GM13977 (cell line): Measurements from ENCODE around the gene PAM16.
"Not testable (repeated sequence)": the region's sequence is repeated elsewhere in the genome, so short reads cannot be mapped to it uniquely, and the experiment has no call there.

ENCODE experiments used
- DNase-seq: peaks from one replicate; pipeline ENCODE4 v3.0.0; 2012; ENCODE audit warnings: low spot score
- in situ Hi-C: fragments of 300-500 bp; cut with MboI; formaldehyde crosslinking; loops from one replicate; pipeline ENCODE4 v1.12.0; 2022; ENCODE audit warnings: low sequenced_read_pairs, low pct_unique_long_range_greater_than_20kb, mixed read lengths, inconsistent platforms; ENCODE audit not compliant: unreplicated experiment
- TF ChIP-seq, protein P1 (sequence below): IDR thresholded peaks from 2 replicates; pipeline ENCODE4 v1.5.1; 2012; ENCODE audit warnings: mild to moderate bottlenecking, control low read depth; ENCODE audit not compliant: insufficient read depth; ENCODE audit errors: extremely low read depth, missing control alignments

The PAM16 gene

DNA sequence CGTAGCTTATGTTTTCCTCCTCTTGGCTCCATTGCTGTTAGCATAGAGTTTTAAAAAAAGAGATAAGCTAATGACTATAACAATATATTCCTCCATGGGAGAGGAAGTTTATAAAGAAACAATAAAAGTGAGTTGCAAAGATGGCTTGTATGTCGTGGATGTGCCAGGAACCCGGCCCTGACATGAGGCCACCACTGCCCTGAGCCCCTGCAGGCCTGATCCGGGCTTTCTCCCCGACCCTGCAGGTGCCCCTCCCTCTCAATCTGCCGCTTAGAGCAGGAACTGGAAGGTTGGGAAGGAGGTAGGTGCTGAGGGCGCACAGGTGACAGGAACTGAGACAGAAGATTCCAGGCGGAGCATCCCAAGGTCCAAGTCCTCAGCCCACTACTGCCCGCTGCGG is 11.7 kb downstream of the PAM16 start:
- TF ChIP-seq, protein P1, sequence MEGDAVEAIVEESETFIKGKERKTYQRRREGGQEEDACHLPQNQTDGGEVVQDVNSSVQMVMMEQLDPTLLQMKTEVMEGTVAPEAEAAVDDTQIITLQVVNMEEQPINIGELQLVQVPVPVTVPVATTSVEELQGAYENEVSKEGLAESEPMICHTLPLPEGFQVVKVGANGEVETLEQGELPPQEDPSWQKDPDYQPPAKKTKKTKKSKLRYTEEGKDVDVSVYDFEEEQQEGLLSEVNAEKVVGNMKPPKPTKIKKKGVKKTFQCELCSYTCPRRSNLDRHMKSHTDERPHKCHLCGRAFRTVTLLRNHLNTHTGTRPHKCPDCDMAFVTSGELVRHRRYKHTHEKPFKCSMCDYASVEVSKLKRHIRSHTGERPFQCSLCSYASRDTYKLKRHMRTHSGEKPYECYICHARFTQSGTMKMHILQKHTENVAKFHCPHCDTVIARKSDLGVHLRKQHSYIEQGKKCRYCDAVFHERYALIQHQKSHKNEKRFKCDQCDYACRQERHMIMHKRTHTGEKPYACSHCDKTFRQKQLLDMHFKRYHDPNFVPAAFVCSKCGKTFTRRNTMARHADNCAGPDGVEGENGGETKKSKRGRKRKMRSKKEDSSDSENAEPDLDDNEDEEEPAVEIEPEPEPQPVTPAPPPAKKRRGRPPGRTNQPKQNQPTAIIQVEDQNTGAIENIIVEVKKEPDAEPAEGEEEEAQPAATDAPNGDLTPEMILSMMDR, result no peak
- no peak for DNase-seq
- in situ Hi-C loops, result no loop called here

DNA sequence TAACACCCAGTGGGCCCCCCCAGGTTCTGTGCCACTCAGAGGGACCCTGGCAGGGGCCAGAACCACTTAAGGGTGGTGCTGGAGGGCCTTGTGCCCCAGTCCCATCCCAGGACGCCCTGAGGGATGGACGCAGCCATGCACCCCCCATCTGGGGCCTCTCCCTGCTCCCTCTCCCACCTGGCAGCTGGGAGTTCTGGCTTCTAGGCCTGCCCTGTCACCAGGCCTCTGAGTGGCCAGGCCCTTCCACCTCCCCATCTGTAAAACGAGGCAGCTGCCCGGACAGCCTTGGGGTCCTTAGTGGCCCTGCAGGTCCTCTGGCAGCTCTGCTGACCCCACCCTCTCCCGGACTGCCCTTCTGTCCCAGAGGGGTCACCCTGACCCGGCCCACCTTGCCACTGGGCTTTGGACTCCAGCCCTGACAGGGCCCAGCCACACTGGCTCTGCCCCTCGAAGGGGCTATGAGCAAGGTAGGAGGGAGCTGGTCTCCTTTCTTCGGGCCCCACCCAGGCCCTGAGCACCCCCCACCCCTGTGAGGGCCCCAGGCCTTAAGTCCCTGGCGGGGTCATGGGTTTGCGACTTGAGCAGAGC is 12.3 kb downstream of the PAM16 start:
- TF ChIP-seq, protein P1, result no peak
- in situ Hi-C loops, result no loop called here
- DNase-seq, result no peak

DNA sequence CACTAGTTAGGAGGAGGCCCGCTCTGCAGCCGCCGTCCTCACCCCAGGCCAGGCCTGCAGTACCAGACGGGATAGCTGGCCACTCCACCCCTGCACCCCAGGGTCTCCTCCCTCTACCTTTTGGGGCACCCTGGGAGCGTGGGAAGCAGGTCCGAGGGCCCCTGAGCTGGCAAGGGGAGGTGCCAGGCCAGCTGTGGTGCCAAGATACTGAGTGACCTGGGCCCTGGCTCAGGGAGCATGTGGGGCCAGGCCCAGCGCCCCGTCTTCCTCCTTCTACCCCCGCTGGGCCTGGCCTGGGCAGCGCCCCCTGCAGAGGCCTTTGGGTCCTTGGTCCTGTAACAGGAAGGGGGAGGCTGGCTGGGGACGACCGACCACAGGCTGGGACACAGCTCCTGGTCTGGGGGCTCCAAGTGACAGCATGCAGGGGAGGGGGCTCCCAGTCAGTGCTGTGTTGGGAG is 13.0 kb downstream of the PAM16 start:
- TF ChIP-seq, protein P1, result no peak
- in situ Hi-C loops, result no loop called here
- no peak for DNase-seq

DNA sequence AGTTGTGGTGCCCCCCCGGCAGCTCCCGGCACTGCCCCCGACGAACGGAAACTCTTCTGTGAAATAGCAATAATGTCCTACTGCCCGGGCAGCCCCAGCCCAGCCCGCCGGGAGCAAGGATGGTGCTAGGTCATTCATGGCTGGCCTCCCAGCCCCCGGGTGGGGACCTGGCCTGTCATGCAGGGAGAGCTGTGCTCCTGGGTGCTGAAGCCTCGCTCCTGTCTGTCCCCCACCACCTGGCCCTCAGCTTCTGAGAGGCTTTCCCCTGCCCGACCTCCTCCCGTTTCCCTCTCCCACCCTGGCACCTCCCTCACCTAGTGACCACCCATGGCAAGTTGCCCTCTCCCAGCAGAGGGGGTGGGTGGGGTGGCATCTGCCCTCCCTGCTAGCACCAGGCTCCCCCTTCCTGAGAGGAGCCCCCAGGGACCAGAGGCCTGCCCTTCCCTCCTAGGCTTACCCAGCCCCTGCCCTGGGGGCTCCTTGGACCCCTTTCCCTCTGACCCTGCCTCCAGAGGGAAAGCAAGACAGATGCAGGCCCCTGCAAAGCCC is 13.5 kb downstream of the PAM16 start:
- in situ Hi-C loops, result no loop called here
- TF ChIP-seq, protein P1, result no peak
- no peak for DNase-seq

DNA sequence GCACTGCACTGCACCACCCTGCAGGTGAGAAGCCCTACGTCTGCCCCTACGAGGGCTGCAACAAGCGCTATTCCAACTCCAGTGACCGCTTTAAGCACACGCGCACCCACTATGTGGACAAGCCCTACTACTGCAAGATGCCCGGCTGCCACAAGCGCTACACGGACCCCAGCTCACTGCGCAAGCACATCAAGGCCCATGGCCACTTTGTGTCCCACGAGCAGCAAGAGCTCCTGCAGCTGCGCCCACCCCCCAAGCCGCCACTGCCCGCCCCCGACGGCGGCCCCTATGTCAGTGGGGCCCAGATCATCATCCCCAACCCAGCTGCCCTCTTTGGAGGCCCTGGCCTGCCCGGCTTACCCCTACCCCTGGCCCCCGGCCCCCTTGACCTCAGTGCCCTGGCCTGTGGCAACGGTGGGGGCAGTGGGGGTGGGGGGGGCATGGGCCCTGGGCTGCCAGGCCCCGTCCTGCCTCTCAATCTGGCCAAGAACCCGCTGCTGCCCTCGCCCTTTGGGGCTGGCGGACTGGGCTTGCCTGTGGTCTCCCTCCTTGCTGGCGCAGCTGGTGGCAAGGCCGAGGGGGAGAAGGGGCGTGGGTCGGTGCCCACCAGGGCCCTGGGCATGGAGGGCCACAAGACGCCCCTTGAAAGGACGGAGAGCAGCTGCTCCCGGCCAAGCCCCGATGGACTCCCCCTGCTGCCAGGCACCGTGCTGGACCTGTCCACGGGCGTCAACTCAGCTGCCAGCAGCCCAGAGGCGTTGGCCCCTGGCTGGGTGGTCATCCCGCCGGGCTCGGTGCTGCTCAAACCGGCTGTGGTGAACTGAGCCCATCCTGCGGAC is 14.2 kb downstream of the PAM16 start:
- in situ Hi-C loops, result no loop called here
- no peak for DNase-seq
- TF ChIP-seq, protein P1, result no peak

DNA sequence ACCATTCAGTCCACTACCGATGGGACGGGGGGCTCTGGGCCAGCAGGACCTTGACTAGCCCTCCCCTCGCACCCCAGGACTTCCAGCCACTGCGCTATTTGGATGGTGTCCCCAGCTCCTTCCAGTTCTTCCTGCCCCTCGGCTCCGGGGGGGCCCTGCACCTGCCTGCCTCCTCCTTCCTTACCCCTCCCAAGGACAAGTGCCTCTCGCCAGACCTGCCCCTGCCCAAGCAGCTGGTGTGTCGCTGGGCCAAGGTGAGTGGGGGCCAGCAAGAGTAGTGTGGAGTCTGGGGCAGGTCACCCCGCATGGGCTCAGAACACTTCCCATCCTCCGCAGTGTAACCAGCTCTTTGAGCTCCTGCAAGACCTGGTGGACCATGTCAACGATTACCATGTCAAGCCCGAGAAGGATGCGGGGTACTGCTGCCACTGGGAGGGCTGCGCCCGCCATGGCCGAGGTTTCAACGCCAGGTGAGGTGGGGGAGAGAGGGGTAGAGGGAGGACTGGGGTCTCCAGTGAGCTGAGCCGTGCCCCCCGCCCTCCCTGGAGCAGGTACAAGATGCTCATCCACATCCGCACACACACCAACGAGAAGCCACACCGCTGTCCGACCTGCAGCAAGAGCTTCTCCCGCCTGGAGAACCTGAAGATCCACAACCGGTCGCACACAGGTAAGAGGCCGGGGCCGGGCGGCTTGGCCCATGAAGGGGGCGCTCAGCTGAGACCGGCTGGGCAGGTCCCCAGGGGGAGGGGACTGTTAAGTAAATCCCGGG is 16.2 kb downstream of the PAM16 start:
- TF ChIP-seq, protein P1, result no peak
- in situ Hi-C loops, result loop anchor here (5.0 kb wide), 1 partner anchor 48 kb away; no protein-coding TSS in a partner anchor
- no peak for DNase-seq

DNA sequence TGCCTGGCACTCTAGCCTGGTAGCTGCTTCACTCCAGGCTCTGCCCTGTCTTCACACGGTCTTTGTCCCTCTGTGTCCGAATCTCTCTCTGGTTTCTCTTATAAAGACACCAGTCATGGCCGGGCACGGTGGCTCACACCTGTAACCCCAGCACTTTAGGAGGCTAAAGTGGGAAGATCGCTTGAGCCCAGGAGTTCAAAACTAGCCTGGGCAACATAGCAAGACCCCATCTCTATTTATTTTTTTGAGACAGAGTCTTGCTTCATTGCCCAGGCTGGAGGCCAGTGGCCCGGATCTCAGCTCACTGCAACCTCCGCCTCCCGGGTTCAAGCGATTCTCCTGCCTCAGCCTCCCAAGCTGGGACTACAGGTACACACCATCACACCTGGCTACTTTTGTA is 17.4 kb downstream of the PAM16 start:
- in situ Hi-C loops, result loop anchor here (5.0 kb wide), 1 partner anchor 46 kb away; no protein-coding TSS in a partner anchor
- not testable (repeated sequence) for DNase-seq
